ENCODE results near the gene LHFPL4.

LHFPL4 gene

GRCh38 chr3:9550999-9551398, 2.6 kb downstream of the LHFPL4 start:
- no peak overlapping the region for H3K4me3 ChIP-seq (ENCODE audit: low read depth, low read length)
- no peak for TF ChIP-seq CTCF (IDR thresholded peaks at IDR 0.05; ENCODE audit: low read depth, low read length)
- no peak for TF ChIP-seq POLR2A (IDR thresholded peaks at IDR 0.05; ENCODE audit: extremely low read depth, insufficient read length)
- TF ChIP-seq MAX (IDR thresholded peaks at IDR 0.05; ENCODE audit: low read depth, low read length): no peak
- no peak for TF ChIP-seq MYC (IDR thresholded peaks at IDR 0.05; ENCODE audit: low read depth, low read length)
- DNase-seq (ENCODE audit: low read depth): no peak

- no peak for TF ChIP-seq MAX (IDR thresholded peaks at IDR 0.05; ENCODE audit: low read depth, low read length)
- TF ChIP-seq POLR2A (IDR thresholded peaks at IDR 0.05; ENCODE audit: extremely low read depth, insufficient read length): no peak
- no peak for TF ChIP-seq MYC (IDR thresholded peaks at IDR 0.05; ENCODE audit: low read depth, low read length)
- TF ChIP-seq CTCF (IDR thresholded peaks at IDR 0.05; ENCODE audit: low read depth, low read length): no peak
- no peak overlapping the region for H3K4me3 ChIP-seq (ENCODE audit: low read depth, low read length)
- no peak for DNase-seq (ENCODE audit: low read depth)
Observed at GRCh38 chr3:9549600-9549999, 4.0 kb downstream of the LHFPL4 start.

GRCh38 chr3:9548991-9549390, 4.6 kb downstream of the LHFPL4 start:
- no peak for TF ChIP-seq POLR2A (IDR thresholded peaks at IDR 0.05; ENCODE audit: extremely low read depth, insufficient read length)
- TF ChIP-seq MAX (IDR thresholded peaks at IDR 0.05; ENCODE audit: low read depth, low read length): no peak
- TF ChIP-seq MYC (IDR thresholded peaks at IDR 0.05; ENCODE audit: low read depth, low read length): no peak
- no peak for TF ChIP-seq CTCF (IDR thresholded peaks at IDR 0.05; ENCODE audit: low read depth, low read length)
- H3K4me3 ChIP-seq (ENCODE audit: low read depth, low read length): no peak overlapping the region
- DNase-seq (ENCODE audit: low read depth): no peak

GRCh38 chr3:9542182-9542581, 11.4 kb downstream of the LHFPL4 start:
- H3K4me3 ChIP-seq (ENCODE audit: low read depth, low read length): no peak overlapping the region
- DNase-seq (ENCODE audit: low read depth): no peak
- TF ChIP-seq CTCF (IDR thresholded peaks at IDR 0.05; ENCODE audit: low read depth, low read length): no peak
- no peak for TF ChIP-seq MAX (IDR thresholded peaks at IDR 0.05; ENCODE audit: low read depth, low read length)
- TF ChIP-seq POLR2A (IDR thresholded peaks at IDR 0.05; ENCODE audit: extremely low read depth, insufficient read length): no peak
- TF ChIP-seq MYC (IDR thresholded peaks at IDR 0.05; ENCODE audit: low read depth, low read length): no peak

GRCh38 chr3:9536212-9536611, 17.4 kb downstream of the LHFPL4 start:
- no peak overlapping the region for H3K4me3 ChIP-seq (ENCODE audit: low read depth, low read length)
- DNase-seq (ENCODE audit: low read depth): no peak
- no peak for TF ChIP-seq POLR2A (IDR thresholded peaks at IDR 0.05; ENCODE audit: extremely low read depth, insufficient read length)
- TF ChIP-seq CTCF (IDR thresholded peaks at IDR 0.05; ENCODE audit: low read depth, low read length): no peak
- TF ChIP-seq MAX (IDR thresholded peaks at IDR 0.05; ENCODE audit: low read depth, low read length): no peak
- no peak for TF ChIP-seq MYC (IDR thresholded peaks at IDR 0.05; ENCODE audit: low read depth, low read length)

GRCh38 chr3:9534429-9534828, 19.2 kb downstream of the LHFPL4 start:
- DNase-seq (ENCODE audit: low read depth): no peak
- H3K4me3 ChIP-seq (ENCODE audit: low read depth, low read length): no peak overlapping the region
- TF ChIP-seq MYC (IDR thresholded peaks at IDR 0.05; ENCODE audit: low read depth, low read length) (no peak), CTCF (IDR thresholded peaks at IDR 0.05; ENCODE audit: low read depth, low read length) (no peak), POLR2A (IDR thresholded peaks at IDR 0.05; ENCODE audit: extremely low read depth, insufficient read length) (no peak), MAX (IDR thresholded peaks at IDR 0.05; ENCODE audit: low read depth, low read length) (no peak)
